Upper lobe of left lung (tissue), 6 donors: ENCODE data around the gene EPS15. TPM values are rescaled to one million over a fixed set of nuclear protein-coding genes. Genes with fewer than 3 reads are reported as not detected.

Experiments used
- ATAC-seq, 2 donors: fragments of 200-7000 bp; cut with Tn5 transposase; one replicate each; pipeline ENCODE4 v1.9.1; 2022; ENCODE audit warnings: mild to moderate bottlenecking in 2 of 2, moderate library complexity in 2 of 2; ENCODE audit not compliant: low FRiP score in 2 of 2
- DNase-seq, 2 donors: peaks; one replicate each; pipeline ENCODE4 v3.0.0-alpha.2; 2019 to 2020
- H3K27ac ChIP-seq, 4 donors: fragments of 200-600 bp; sonication (generic); one replicate each; pipeline ENCODE4 v1.5.1; 2016 to 2019
- H3K27me3 ChIP-seq, 4 donors: fragments of 200-600 bp; sonication (generic); one replicate each; pipeline ENCODE4 v1.5.1; 2017 to 2019
- H3K36me3 ChIP-seq, 4 donors: fragments of 200-600 bp; sonication (generic); one replicate each; pipeline ENCODE4 v1.5.1; 2016 to 2019
- H3K4me1 ChIP-seq, 4 donors: fragments of 200-600 bp; sonication (generic); one replicate each; pipeline ENCODE4 v1.5.1; 2018 to 2019
- H3K4me3 ChIP-seq, 4 donors: fragments of 200-600 bp; sonication (generic); one replicate each; pipeline ENCODE4 v1.5.1; 2017 to 2019; ENCODE audit warnings: mild to moderate bottlenecking in 2 of 4, moderate library complexity in 1 of 4
- H3K9me3 ChIP-seq, 4 donors: fragments of 200-600 bp; sonication (generic); one replicate each; pipeline ENCODE4 v1.5.1; 2018 to 2019
- EP300 ChIP-seq, 4 donors: sonication (generic); formaldehyde crosslinking; IDR thresholded peaks; one replicate each; pipeline ENCODE4 v1.5.1; 2017; ENCODE audit warnings: antibody characterized with exemption in 4 of 4, control low read depth in 2 of 4
- POLR2A ChIP-seq, 4 donors: fragments of 450-650 bp; IDR thresholded peaks; one replicate each; pipeline ENCODE4 v1.5.1; 2016 to 2017; ENCODE audit warnings: antibody characterized with exemption in 4 of 4, mild to moderate bottlenecking in 2 of 4
- POLR2AphosphoS5 ChIP-seq, 2 donors: sonication (generic); formaldehyde crosslinking; IDR thresholded peaks; one replicate each; pipeline ENCODE4 v1.5.1; 2017; ENCODE audit warnings: antibody characterized with exemption in 2 of 2
- WGBS, 2 donors: methylation state at CpG; one replicate each; pipeline ENCODE4 v1.1.5; 2017 to 2018; 5-methylcytosine and 5-hydroxymethylcytosine counted together
- total RNA-seq, 6 donors: library from RNA; depleted of rRNA in 4 of 6; stranded (reverse); fragments of >200 nt in 4 of 6; gene quantifications; one replicate each; pipeline versions ENCODE4 v1.1.0 to v1.2.1, GENCODE V29; 2016 to 2021
- TF ChIP-seq, protein P1 (sequence below), 6 experiments: fragments of 450-650 bp in 4 of 6; fragments of 200-600 bp in 2 of 6; sonication (generic) in 2 of 6; IDR thresholded peaks; one replicate each; pipeline ENCODE4 v1.5.1; 2016 to 2019; ENCODE audit warnings: antibody characterized with exemption in 6 of 6
- donor health status: DM: no; HTN: no; CAD: no; lungs with moderate emphysema.
- donor health status: DM: no; HTN: yes; CAD: no; lungs with severe emphysema.

The EPS15 gene
- total RNA-seq, 6 donors from 2014 or later, result 50.4 to 181 (median 73.3) TPM

DNA sequence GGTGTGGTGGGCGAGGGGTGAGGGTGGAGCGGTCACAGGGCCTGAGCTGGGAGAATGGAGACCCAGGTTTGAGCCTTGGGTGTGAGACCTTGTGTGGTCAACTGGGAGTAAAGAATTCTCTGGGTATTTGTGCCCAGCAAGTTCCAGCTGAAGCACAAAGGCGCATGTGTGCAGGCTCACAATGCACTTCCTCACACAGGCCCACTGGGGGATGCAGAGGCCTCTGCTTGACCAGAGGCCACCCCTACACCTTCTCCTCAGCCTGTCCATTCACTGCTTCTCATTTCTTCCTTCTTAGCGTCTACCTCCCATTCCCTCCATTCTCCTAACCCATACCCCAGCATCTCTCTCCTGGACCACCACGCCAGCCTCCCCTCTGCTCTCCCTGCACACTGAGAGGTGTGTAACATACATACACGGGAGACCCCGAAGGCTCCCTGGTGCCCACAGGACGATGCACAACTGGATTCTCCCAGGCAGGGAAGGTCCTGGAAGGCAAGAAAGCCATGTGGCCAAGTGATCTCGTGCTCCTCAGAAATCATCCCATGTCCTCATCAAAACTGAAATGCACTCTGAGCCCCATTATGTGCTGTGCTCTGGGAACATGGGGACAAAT, 176.4 kb downstream of the EPS15 start:
- peaks cover 0 to 17% (median 9%) of the 10 kb centered on the region in 4 donors for H3K4me1 ChIP-seq
- no peak for DNase-seq

DNA sequence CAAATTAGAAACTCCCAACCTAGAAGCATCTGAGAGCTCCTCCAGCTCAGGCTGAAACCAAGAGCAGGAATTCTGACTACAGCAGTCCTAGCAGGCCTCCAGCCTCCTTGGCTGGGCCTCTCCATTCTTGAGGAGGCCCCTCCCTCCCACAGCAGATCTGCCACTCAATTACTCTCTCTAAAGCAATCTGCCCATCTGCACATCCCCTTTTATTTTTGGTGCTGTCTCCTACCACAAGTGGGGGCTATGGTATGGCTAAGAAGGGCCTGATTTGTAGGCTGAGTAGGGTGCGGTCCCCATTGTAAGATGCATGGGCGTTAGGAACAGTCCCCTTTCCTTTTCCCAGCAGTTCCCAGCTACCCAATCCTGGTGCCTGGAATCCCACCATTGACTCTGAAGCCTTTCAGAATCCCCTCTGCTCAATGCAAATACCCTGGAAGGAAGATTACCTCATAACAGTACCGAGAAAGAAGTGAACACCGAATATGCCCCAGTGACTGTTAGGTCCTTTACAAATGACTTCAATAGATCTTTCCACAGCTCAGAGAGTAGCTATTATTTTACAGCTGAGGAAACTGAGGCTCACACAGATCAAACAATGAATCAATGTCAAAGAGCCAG, 177.1 kb downstream of the EPS15 start:
- no peaks in the 10 kb centered on the region for H3K36me3 ChIP-seq
- H3K27me3 ChIP-seq, result peaks cover 0 to 12% (median 6%) of the 10 kb centered on the region in 4 donors
- ATAC-seq (no peak), DNase-seq (no peak)
- H3K4me1 ChIP-seq, result peaks cover 0 to 17% (median 9%) of the 10 kb centered on the region in 4 donors
- 78 to 82% methylated on average over 4 of the region's 4 CpGs for WGBS, 2 donors
- no peak overlapping the region for H3K4me3 ChIP-seq
- no peak overlapping the region for H3K27ac ChIP-seq
- TF ChIP-seq POLR2AphosphoS5 (IDR thresholded peaks at IDR 0.05) (no peak), EP300 (IDR thresholded peaks at IDR 0.05) (no peak), POLR2A (IDR thresholded peaks at IDR 0.05) (no peak)
- TF ChIP-seq, protein P1, sequence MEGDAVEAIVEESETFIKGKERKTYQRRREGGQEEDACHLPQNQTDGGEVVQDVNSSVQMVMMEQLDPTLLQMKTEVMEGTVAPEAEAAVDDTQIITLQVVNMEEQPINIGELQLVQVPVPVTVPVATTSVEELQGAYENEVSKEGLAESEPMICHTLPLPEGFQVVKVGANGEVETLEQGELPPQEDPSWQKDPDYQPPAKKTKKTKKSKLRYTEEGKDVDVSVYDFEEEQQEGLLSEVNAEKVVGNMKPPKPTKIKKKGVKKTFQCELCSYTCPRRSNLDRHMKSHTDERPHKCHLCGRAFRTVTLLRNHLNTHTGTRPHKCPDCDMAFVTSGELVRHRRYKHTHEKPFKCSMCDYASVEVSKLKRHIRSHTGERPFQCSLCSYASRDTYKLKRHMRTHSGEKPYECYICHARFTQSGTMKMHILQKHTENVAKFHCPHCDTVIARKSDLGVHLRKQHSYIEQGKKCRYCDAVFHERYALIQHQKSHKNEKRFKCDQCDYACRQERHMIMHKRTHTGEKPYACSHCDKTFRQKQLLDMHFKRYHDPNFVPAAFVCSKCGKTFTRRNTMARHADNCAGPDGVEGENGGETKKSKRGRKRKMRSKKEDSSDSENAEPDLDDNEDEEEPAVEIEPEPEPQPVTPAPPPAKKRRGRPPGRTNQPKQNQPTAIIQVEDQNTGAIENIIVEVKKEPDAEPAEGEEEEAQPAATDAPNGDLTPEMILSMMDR (IDR thresholded peaks at IDR 0.05), result no peak
- no peaks in the 10 kb centered on the region for H3K9me3 ChIP-seq

More for the DNA sequence above, 176.4 kb downstream of the EPS15 start:
- Histone ChIP-seq H3K27ac (no peak overlapping the region), H3K9me3 (no peaks in the 10 kb centered on the region), H3K27me3 (peaks cover 0 to 12% (median 6%) of the 10 kb centered on the region in 4 donors), H3K4me3 (no peak overlapping the region), H3K36me3 (no peaks in the 10 kb centered on the region)
- TF ChIP-seq EP300 (IDR thresholded peaks at IDR 0.05) (no peak), POLR2AphosphoS5 (IDR thresholded peaks at IDR 0.05) (no peak), POLR2A (IDR thresholded peaks at IDR 0.05) (no peak)
- TF ChIP-seq, protein P1 (IDR thresholded peaks at IDR 0.05), result no peak
- ATAC-seq, result no peak
- 89 to 96% methylated on average over 7 to 9 of the region's 9 CpGs for WGBS, 2 donors

DNA sequence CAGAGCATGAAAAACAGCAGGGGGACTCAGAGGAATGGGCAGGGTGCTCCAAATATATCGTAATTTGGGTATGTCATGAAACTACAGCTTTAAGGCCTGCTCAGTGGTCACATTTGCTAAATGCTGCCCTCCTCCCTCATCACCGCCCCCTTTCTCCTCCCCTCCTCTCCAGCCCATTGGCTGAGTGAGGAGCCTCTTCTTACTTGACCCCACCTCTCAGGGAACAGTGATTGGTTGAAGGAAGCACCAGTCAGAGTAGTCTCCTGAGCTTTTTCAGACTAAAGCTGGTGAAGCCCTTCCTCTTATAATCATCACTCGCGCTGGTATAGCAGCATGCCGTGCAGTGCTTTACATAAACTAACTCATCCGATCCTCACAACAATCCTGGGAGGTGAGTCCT, 178.7 kb downstream of the EPS15 start:
- Histone ChIP-seq H3K4me1 (peaks cover 0 to 14% (median 8%) of the 10 kb centered on the region in 4 donors), H3K9me3 (no peaks in the 10 kb centered on the region), H3K36me3 (no peaks in the 10 kb centered on the region), H3K4me3 (no peak overlapping the region), H3K27ac (no peak overlapping the region), H3K27me3 (peaks cover 0 to 11% (median 5%) of the 10 kb centered on the region in 4 donors)
- TF ChIP-seq POLR2A (IDR thresholded peaks at IDR 0.05) (no peak), EP300 (IDR thresholded peaks at IDR 0.05) (no peak), POLR2AphosphoS5 (IDR thresholded peaks at IDR 0.05) (no peak)
- TF ChIP-seq, protein P1 (IDR thresholded peaks at IDR 0.05), result no peak
- ATAC-seq (no peak), DNase-seq (no peak)
- WGBS, 2 donors, result 94 to 99% methylated on average over 6 of the region's 6 CpGs

DNA sequence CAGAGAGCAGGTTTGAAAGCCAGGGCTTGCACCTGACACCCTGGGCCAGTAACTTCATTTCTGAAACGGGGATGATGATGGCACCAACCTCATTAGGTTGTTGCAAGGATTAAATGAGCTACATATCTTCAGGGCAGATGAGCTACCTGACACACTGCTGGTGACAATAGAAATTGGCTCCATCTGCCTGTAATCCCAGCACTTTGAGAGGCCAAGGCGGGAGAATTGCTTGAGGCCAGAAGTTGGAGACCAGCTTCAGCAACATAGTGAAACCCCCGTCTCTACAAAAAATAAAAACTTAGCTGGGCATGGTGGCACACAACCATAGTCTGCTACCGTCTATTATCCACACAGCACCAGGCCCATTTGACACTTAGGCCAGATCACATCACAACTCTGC, 182.4 kb downstream of the EPS15 start:
- WGBS, 2 donors, result 89 to 92% methylated on average over 4 of the region's 4 CpGs
- H3K27me3 ChIP-seq, result no peaks in the 10 kb centered on the region
- no peak overlapping the region for H3K27ac ChIP-seq
- peaks cover 0 to 1% (median under 1%) of the 10 kb centered on the region in 4 donors for H3K4me1 ChIP-seq
- H3K36me3 ChIP-seq, result no peaks in the 10 kb centered on the region
- no peak overlapping the region for H3K4me3 ChIP-seq
- H3K9me3 ChIP-seq, result no peaks in the 10 kb centered on the region
- ATAC-seq, result no peak
- DNase-seq, result no peak
- no peak for TF ChIP-seq EP300 (IDR thresholded peaks at IDR 0.05)
- TF ChIP-seq POLR2AphosphoS5 (IDR thresholded peaks at IDR 0.05), result no peak
- TF ChIP-seq POLR2A (IDR thresholded peaks at IDR 0.05), result no peak
- TF ChIP-seq, protein P1 (IDR thresholded peaks at IDR 0.05), result no peak
